IPS-20b (cell line): Measurements from ENCODE around the gene CCDC85B.

ENCODE experiments used
- H3K27ac ChIP-seq: one replicate; pipeline ENCODE4 v1.5.1; 2013; ENCODE audit warnings: low read length
- H3K27me3 ChIP-seq: 2 replicates; pipeline ENCODE4 v1.6.1; 2013; ENCODE audit warnings: mild to moderate bottlenecking, low read length, inconsistent platforms; ENCODE audit not compliant: insufficient read depth
- H3K36me3 ChIP-seq: 2 replicates; pipeline ENCODE4 v1.6.1; 2013; ENCODE audit warnings: low read depth, mild to moderate bottlenecking, inconsistent platforms, low read length, moderate library complexity; ENCODE audit not compliant: insufficient read depth
- H3K4me1 ChIP-seq: 2 replicates; pipeline ENCODE4 v1.6.1; 2013; ENCODE audit warnings: mild to moderate bottlenecking, control low read depth, inconsistent platforms, low read length, moderate library complexity; ENCODE audit not compliant: insufficient read depth
- H3K4me3 ChIP-seq: 2 replicates; pipeline ENCODE4 v1.5.1; 2013; ENCODE audit warnings: mild to moderate bottlenecking, low read length, inconsistent platforms
- H3K9ac ChIP-seq: 2 replicates; pipeline ENCODE4 v1.6.1; 2013; ENCODE audit warnings: low read depth, mild to moderate bottlenecking, inconsistent platforms, low read length, moderate library complexity
- H3K9me3 ChIP-seq: 2 replicates; pipeline ENCODE4 v1.6.1; 2013; ENCODE audit warnings: mild to moderate bottlenecking, low read depth, low read length, inconsistent platforms; ENCODE audit not compliant: insufficient read depth

The CCDC85B gene

GRCh38 chr11:65919573-65920371 is 29.3 kb downstream of the CCDC85B start:
- Histone ChIP-seq H3K9me3 (no peaks in the 10 kb centered on the region), H3K27me3 (no peaks in the 10 kb centered on the region), H3K4me3 (peak overlapping the region; percentile 81), H3K27ac (no peak overlapping the region), H3K4me1 (peaks cover 6% of the 10 kb centered on the region; the same call in 1 of the 2 replicates), H3K36me3 (peaks cover 15% of the 10 kb centered on the region), H3K9ac (peak overlapping the region; percentile 71; the same call in 1 of the 2 replicates)

- Histone ChIP-seq H3K27me3 (no peaks in the 10 kb centered on the region), H3K4me3 (peak overlapping the region; percentile 81), H3K9me3 (no peaks in the 10 kb centered on the region), H3K9ac (peak overlapping the region; percentile 71; the same call in 1 of the 2 replicates), H3K27ac (no peak overlapping the region), H3K36me3 (peaks cover 15% of the 10 kb centered on the region), H3K4me1 (peaks cover 2% of the 10 kb centered on the region; the same call in 1 of the 2 replicates)
Measured at GRCh38 chr11:65920372-65920802, 29.9 kb downstream of the CCDC85B start.

GRCh38 chr11:65921033-65921555 is 30.6 kb downstream of the CCDC85B start:
- no peak overlapping the region for H3K4me3 ChIP-seq
- H3K9me3 ChIP-seq: no peaks in the 10 kb centered on the region
- H3K9ac ChIP-seq: no peak overlapping the region
- H3K4me1 ChIP-seq: no peaks in the 10 kb centered on the region
- no peak overlapping the region for H3K27ac ChIP-seq
- no peaks in the 10 kb centered on the region for H3K27me3 ChIP-seq
- peaks cover 15% of the 10 kb centered on the region for H3K36me3 ChIP-seq

GRCh38 chr11:65921876-65922275 is 31.4 kb downstream of the CCDC85B start:
- Histone ChIP-seq H3K4me3 (no peak overlapping the region), H3K27ac (no peak overlapping the region), H3K27me3 (no peaks in the 10 kb centered on the region), H3K4me1 (no peaks in the 10 kb centered on the region), H3K36me3 (peaks cover 15% of the 10 kb centered on the region), H3K9ac (no peak overlapping the region), H3K9me3 (no peaks in the 10 kb centered on the region)

GRCh38 chr11:65922565-65922964 is 32.1 kb downstream of the CCDC85B start:
- H3K27me3 ChIP-seq: no peaks in the 10 kb centered on the region
- H3K9ac ChIP-seq: no peak overlapping the region
- no peak overlapping the region for H3K27ac ChIP-seq
- no peak overlapping the region for H3K4me3 ChIP-seq
- H3K4me1 ChIP-seq: peaks cover 1% of the 10 kb centered on the region; the same call in 1 of the 2 replicates
- H3K36me3 ChIP-seq: peaks cover 15% of the 10 kb centered on the region
- H3K9me3 ChIP-seq: no peaks in the 10 kb centered on the region

GRCh38 chr11:65925397-65925796 is 34.9 kb downstream of the CCDC85B start:
- Histone ChIP-seq H3K36me3 (peaks cover 15% of the 10 kb centered on the region), H3K4me1 (peaks cover 8% of the 10 kb centered on the region)

GRCh38 chr11:65927904-65928397 is 37.5 kb downstream of the CCDC85B start:
- Histone ChIP-seq H3K27ac (no peak overlapping the region), H3K9me3 (no peaks in the 10 kb centered on the region), H3K27me3 (no peaks in the 10 kb centered on the region), H3K36me3 (peaks cover 4% of the 10 kb centered on the region; the same call in 1 of the 2 replicates), H3K4me1 (peaks cover 8% of the 10 kb centered on the region), H3K4me3 (no peak overlapping the region), H3K9ac (peak overlapping the region; percentile 45; the same call in 1 of the 2 replicates)

More at GRCh38 chr11:65925397-65925796, 34.9 kb downstream of the CCDC85B start:
- no peak overlapping the region for H3K4me3 ChIP-seq
- no peak overlapping the region for H3K27ac ChIP-seq
- no peaks in the 10 kb centered on the region for H3K27me3 ChIP-seq
- H3K9ac ChIP-seq: no peak overlapping the region
- H3K9me3 ChIP-seq: no peaks in the 10 kb centered on the region

GRCh38 chr11:65928667-65929066 is 38.2 kb downstream of the CCDC85B start:
- peaks cover 8% of the 10 kb centered on the region for H3K4me1 ChIP-seq
- H3K27me3 ChIP-seq: no peaks in the 10 kb centered on the region
- no peak overlapping the region for H3K4me3 ChIP-seq
- H3K27ac ChIP-seq: no peak overlapping the region
- H3K36me3 ChIP-seq: no peaks in the 10 kb centered on the region
- no peaks in the 10 kb centered on the region for H3K9me3 ChIP-seq
- no peak overlapping the region for H3K9ac ChIP-seq

- Histone ChIP-seq H3K9me3 (no peaks in the 10 kb centered on the region), H3K27ac (no peak overlapping the region), H3K36me3 (no peaks in the 10 kb centered on the region), H3K4me3 (no peak overlapping the region), H3K4me1 (peaks cover 8% of the 10 kb centered on the region), H3K27me3 (no peaks in the 10 kb centered on the region), H3K9ac (no peak overlapping the region)
Measured at GRCh38 chr11:65931773-65932557, 41.5 kb downstream of the CCDC85B start.

GRCh38 chr11:65932558-65932919 is 42.1 kb downstream of the CCDC85B start:
- Histone ChIP-seq H3K36me3 (no peaks in the 10 kb centered on the region), H3K9me3 (no peaks in the 10 kb centered on the region), H3K4me3 (no peak overlapping the region), H3K9ac (no peak overlapping the region), H3K4me1 (peaks cover 7% of the 10 kb centered on the region), H3K27me3 (0 out of 2 replicates have a peak, but pooled peaks cover 2% of the 10 kb centered on the region), H3K27ac (no peak overlapping the region)

GRCh38 chr11:65934014-65934413 is 43.5 kb downstream of the CCDC85B start:
- no peak overlapping the region for H3K9ac ChIP-seq
- H3K9me3 ChIP-seq: no peaks in the 10 kb centered on the region
- no peak overlapping the region for H3K27ac ChIP-seq
- no peaks in the 10 kb centered on the region for H3K36me3 ChIP-seq
- no peaks in the 10 kb centered on the region; the same call in 1 of the 2 replicates for H3K4me1 ChIP-seq
- H3K4me3 ChIP-seq: no peak overlapping the region
- H3K27me3 ChIP-seq: 0 out of 2 replicates have a peak, but pooled peaks cover 4% of the 10 kb centered on the region
